Measurements from ENCODE around the gene MAB21L3.

DNA sequence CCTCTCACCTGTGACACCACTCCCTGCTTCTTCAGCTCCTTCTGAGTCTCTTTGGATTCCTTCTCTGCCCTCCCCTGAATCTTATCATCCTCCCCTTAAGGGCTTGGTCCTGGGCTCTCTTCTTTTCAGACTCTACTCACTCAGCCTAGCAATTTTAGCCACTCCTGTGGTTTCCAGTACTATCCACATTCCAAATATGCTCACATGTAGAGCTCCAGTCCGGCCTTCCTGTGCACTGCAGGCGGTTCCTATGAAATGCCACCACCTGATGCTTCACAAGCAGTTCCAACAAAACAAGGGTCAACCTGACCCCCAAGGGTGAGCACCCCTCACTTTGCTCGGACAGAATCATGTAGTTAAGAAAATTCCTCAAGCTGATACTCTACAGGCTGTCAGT, 35.9 kb downstream of the MAB21L3 start:
- TF ChIP-seq, protein P1, sequence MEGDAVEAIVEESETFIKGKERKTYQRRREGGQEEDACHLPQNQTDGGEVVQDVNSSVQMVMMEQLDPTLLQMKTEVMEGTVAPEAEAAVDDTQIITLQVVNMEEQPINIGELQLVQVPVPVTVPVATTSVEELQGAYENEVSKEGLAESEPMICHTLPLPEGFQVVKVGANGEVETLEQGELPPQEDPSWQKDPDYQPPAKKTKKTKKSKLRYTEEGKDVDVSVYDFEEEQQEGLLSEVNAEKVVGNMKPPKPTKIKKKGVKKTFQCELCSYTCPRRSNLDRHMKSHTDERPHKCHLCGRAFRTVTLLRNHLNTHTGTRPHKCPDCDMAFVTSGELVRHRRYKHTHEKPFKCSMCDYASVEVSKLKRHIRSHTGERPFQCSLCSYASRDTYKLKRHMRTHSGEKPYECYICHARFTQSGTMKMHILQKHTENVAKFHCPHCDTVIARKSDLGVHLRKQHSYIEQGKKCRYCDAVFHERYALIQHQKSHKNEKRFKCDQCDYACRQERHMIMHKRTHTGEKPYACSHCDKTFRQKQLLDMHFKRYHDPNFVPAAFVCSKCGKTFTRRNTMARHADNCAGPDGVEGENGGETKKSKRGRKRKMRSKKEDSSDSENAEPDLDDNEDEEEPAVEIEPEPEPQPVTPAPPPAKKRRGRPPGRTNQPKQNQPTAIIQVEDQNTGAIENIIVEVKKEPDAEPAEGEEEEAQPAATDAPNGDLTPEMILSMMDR (conservative IDR thresholded peaks at IDR 0.05; ENCODE audit: low read depth, low read length) = no peak
- no peak for TF ChIP-seq EZH2phosphoT487 (IDR thresholded peaks at IDR 0.05; ENCODE audit: borderline replicate concordance, low read length)
- TF ChIP-seq EZH2 (IDR thresholded peaks at IDR 0.05; ENCODE audit: low read length, unreplicated experiment) = no peak

Data from PC-3 (cell line).